Fibroblast of skin of right quadriceps (primary cell): ENCODE measurements around the gene OR14I1.
"Not testable (repeated sequence)": the region's sequence is repeated elsewhere in the genome, so short reads cannot be mapped to it uniquely, and the experiment has no call there.

ENCODE experiments used
- DNase-seq: peaks from one replicate; pipeline ENCODE4 v3.0.0-alpha.2; 2013

The OR14I1 gene

GRCh38 chr1:248686815-248687214, 15.8 kb downstream of the OR14I1 start:
- no peak for DNase-seq

GRCh38 chr1:248681651-248682050, 20.9 kb downstream of the OR14I1 start:
- DNase-seq = no peak

- no peak for DNase-seq
These were observed 32.6 kb downstream of the OR14I1 start for GRCh38 chr1:248670003-248670402.

GRCh38 chr1:248663453-248664328, 38.9 kb downstream of the OR14I1 start:
- DNase-seq = not testable (repeated sequence)

- DNase-seq = not testable (repeated sequence)
These were observed 45.8 kb downstream of the OR14I1 start for GRCh38 chr1:248656797-248657196.

GRCh38 chr1:248655354-248655753, 47.2 kb downstream of the OR14I1 start, which contains the start of gene OR2T27:
OR2T27 (minus strand) TSS chr1:248655528; CDS start chr1:248650884, 4,644 bp downstream.
- DNase-seq = not testable (repeated sequence)
